Upper lobe of left lung (tissue), 6 donors: ENCODE data around the gene SETBP1. TPM values are rescaled to one million over a fixed set of nuclear protein-coding genes. Genes with fewer than 3 reads are reported as not detected.

Source experiments
- ATAC-seq, 2 donors: fragments of 200-7000 bp; cut with Tn5 transposase; one replicate each; pipeline ENCODE4 v1.9.1; 2022; ENCODE audit warnings: mild to moderate bottlenecking in 2 of 2, moderate library complexity in 2 of 2; ENCODE audit not compliant: low FRiP score in 2 of 2
- DNase-seq, 2 donors: peaks; one replicate each; pipeline ENCODE4 v3.0.0-alpha.2; 2019 to 2020
- H3K27ac ChIP-seq, 4 donors: fragments of 200-600 bp; sonication (generic); one replicate each; pipeline ENCODE4 v1.5.1; 2016 to 2019
- H3K27me3 ChIP-seq, 4 donors: fragments of 200-600 bp; sonication (generic); one replicate each; pipeline ENCODE4 v1.5.1; 2017 to 2019
- H3K36me3 ChIP-seq, 4 donors: fragments of 200-600 bp; sonication (generic); one replicate each; pipeline ENCODE4 v1.5.1; 2016 to 2019
- H3K4me1 ChIP-seq, 4 donors: fragments of 200-600 bp; sonication (generic); one replicate each; pipeline ENCODE4 v1.5.1; 2018 to 2019
- H3K4me3 ChIP-seq, 4 donors: fragments of 200-600 bp; sonication (generic); one replicate each; pipeline ENCODE4 v1.5.1; 2017 to 2019; ENCODE audit warnings: mild to moderate bottlenecking in 2 of 4, moderate library complexity in 1 of 4
- H3K9me3 ChIP-seq, 4 donors: fragments of 200-600 bp; sonication (generic); one replicate each; pipeline ENCODE4 v1.5.1; 2018 to 2019
- EP300 ChIP-seq, 4 donors: sonication (generic); formaldehyde crosslinking; IDR thresholded peaks; one replicate each; pipeline ENCODE4 v1.5.1; 2017; ENCODE audit warnings: antibody characterized with exemption in 4 of 4, control low read depth in 2 of 4
- POLR2A ChIP-seq, 4 donors: fragments of 450-650 bp; IDR thresholded peaks; one replicate each; pipeline ENCODE4 v1.5.1; 2016 to 2017; ENCODE audit warnings: antibody characterized with exemption in 4 of 4, mild to moderate bottlenecking in 2 of 4
- POLR2AphosphoS5 ChIP-seq, 2 donors: sonication (generic); formaldehyde crosslinking; IDR thresholded peaks; one replicate each; pipeline ENCODE4 v1.5.1; 2017; ENCODE audit warnings: antibody characterized with exemption in 2 of 2
- WGBS, 2 donors: methylation state at CpG; one replicate each; pipeline ENCODE4 v1.1.5; 2017 to 2018; 5-methylcytosine and 5-hydroxymethylcytosine counted together
- total RNA-seq, 6 donors: library from RNA; depleted of rRNA in 4 of 6; stranded (reverse); fragments of >200 nt in 4 of 6; gene quantifications; one replicate each; pipeline versions ENCODE4 v1.1.0 to v1.2.1, GENCODE V29; 2016 to 2021
- TF ChIP-seq, protein P1 (sequence below), 6 experiments: fragments of 450-650 bp in 4 of 6; fragments of 200-600 bp in 2 of 6; sonication (generic) in 2 of 6; IDR thresholded peaks; one replicate each; pipeline ENCODE4 v1.5.1; 2016 to 2019; ENCODE audit warnings: antibody characterized with exemption in 6 of 6
- donor health status: DM: no; HTN: no; CAD: no; lungs with moderate emphysema.
- donor health status: DM: no; HTN: yes; CAD: no; lungs with severe emphysema.

Gene SETBP1
- total RNA-seq, 6 donors from 2014 or later, result 11.7 to 38.8 (median 16.6) TPM

DNA sequence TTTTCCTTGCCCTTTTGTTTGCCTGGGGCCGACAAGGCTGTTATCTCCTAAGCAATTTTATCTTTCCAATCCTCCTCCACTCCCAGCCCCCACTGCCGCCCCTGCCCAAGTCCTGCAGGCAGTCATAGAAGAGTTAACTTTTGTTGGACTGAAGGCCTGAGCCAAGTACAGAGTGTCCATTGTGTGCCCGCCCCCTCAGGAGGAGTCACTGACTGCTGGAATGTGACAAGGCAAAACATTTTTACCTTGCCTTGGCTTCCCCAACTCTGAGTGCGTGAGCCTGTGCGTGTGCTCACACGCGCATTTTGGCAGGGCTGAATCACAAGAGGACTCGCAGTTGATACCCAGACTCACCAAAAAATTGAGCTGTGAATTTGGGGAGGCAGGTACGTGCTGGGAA is 16.2 kb downstream of the SETBP1 start:
- no peak overlapping the region for H3K4me3 ChIP-seq
- no peaks in the 10 kb centered on the region for H3K9me3 ChIP-seq
- peaks cover 5 to 23% (median 13%) of the 10 kb centered on the region in 4 donors for H3K4me1 ChIP-seq
- ATAC-seq (peak in 1 of 2 donors; percentile 44), DNase-seq (no peak)
- TF ChIP-seq POLR2AphosphoS5 (IDR thresholded peaks at IDR 0.05) (no peak), POLR2A (IDR thresholded peaks at IDR 0.05) (no peak), EP300 (IDR thresholded peaks at IDR 0.05) (no peak)
- TF ChIP-seq, protein P1, sequence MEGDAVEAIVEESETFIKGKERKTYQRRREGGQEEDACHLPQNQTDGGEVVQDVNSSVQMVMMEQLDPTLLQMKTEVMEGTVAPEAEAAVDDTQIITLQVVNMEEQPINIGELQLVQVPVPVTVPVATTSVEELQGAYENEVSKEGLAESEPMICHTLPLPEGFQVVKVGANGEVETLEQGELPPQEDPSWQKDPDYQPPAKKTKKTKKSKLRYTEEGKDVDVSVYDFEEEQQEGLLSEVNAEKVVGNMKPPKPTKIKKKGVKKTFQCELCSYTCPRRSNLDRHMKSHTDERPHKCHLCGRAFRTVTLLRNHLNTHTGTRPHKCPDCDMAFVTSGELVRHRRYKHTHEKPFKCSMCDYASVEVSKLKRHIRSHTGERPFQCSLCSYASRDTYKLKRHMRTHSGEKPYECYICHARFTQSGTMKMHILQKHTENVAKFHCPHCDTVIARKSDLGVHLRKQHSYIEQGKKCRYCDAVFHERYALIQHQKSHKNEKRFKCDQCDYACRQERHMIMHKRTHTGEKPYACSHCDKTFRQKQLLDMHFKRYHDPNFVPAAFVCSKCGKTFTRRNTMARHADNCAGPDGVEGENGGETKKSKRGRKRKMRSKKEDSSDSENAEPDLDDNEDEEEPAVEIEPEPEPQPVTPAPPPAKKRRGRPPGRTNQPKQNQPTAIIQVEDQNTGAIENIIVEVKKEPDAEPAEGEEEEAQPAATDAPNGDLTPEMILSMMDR (IDR thresholded peaks at IDR 0.05), result no peak
- H3K27me3 ChIP-seq, result no peaks in the 10 kb centered on the region
- 70 to 78% methylated on average over 9 of the region's 9 CpGs for WGBS, 2 donors
- H3K27ac ChIP-seq, result no peak overlapping the region
- H3K36me3 ChIP-seq, result no peaks in the 10 kb centered on the region

DNA sequence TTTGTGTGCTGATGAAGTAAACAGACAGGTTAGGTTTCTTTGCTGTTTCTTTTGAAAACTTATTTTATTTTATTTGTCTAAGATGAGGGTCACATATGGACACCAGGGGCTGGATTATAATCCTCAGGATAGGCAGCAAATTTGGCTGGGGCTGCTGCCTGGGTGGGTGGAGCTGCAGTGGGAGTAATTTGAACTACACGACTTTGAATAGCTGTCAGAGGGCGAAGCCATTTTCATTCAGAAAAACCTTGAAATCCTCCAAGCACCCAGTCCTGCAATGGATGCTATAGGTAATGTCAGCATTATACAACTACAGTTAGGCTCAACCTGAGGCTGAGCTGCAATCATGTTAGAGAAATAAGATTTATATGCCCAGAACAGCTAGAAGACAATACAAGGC is 16.6 kb downstream of the SETBP1 start:
- Histone ChIP-seq H3K4me3 (no peak overlapping the region), H3K36me3 (no peaks in the 10 kb centered on the region), H3K27ac (no peak overlapping the region), H3K27me3 (no peaks in the 10 kb centered on the region), H3K9me3 (no peaks in the 10 kb centered on the region), H3K4me1 (peaks cover 5 to 23% (median 13%) of the 10 kb centered on the region in 4 donors)
- ATAC-seq (no peak), DNase-seq (no peak)
- WGBS, 2 donors, result 81 to 82% methylated on average over 2 of the region's 2 CpGs
- TF ChIP-seq, protein P1 (IDR thresholded peaks at IDR 0.05), result no peak
- TF ChIP-seq POLR2A (IDR thresholded peaks at IDR 0.05) (no peak), EP300 (IDR thresholded peaks at IDR 0.05) (no peak), POLR2AphosphoS5 (IDR thresholded peaks at IDR 0.05) (no peak)

DNA sequence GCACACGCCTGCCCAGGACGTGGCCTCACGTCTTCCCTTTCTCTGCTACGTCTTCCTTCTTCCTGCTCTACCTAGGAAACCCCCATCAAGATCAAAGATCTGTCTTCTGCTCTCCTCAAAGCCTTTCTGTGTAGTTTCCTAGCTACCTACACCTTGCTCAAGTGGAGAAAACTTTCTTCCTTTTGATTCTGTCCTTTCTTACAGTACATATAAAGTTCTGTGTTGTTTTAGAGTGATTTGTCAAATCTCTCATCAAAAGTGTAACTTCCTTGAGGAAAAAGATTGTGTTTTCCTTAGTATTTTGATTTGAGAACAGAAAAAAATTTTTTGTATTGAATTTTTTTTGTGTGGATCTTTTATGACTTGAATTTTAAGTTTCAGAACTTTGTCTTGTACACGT is 17.8 kb downstream of the SETBP1 start:
- no peaks in the 10 kb centered on the region for H3K9me3 ChIP-seq
- DNase-seq (no peak), ATAC-seq (no peak)
- no peak overlapping the region for H3K27ac ChIP-seq
- H3K4me3 ChIP-seq, result no peak overlapping the region
- no peaks in the 10 kb centered on the region for H3K36me3 ChIP-seq
- no peaks in the 10 kb centered on the region for H3K27me3 ChIP-seq
- peaks cover 5 to 23% (median 13%) of the 10 kb centered on the region in 4 donors for H3K4me1 ChIP-seq
- TF ChIP-seq EP300 (IDR thresholded peaks at IDR 0.05) (no peak), POLR2A (IDR thresholded peaks at IDR 0.05) (no peak), POLR2AphosphoS5 (IDR thresholded peaks at IDR 0.05) (no peak)
- TF ChIP-seq, protein P1 (IDR thresholded peaks at IDR 0.05), result no peak
- WGBS, 2 donors, result 89 to 91% methylated on average over 5 of the region's 5 CpGs

DNA sequence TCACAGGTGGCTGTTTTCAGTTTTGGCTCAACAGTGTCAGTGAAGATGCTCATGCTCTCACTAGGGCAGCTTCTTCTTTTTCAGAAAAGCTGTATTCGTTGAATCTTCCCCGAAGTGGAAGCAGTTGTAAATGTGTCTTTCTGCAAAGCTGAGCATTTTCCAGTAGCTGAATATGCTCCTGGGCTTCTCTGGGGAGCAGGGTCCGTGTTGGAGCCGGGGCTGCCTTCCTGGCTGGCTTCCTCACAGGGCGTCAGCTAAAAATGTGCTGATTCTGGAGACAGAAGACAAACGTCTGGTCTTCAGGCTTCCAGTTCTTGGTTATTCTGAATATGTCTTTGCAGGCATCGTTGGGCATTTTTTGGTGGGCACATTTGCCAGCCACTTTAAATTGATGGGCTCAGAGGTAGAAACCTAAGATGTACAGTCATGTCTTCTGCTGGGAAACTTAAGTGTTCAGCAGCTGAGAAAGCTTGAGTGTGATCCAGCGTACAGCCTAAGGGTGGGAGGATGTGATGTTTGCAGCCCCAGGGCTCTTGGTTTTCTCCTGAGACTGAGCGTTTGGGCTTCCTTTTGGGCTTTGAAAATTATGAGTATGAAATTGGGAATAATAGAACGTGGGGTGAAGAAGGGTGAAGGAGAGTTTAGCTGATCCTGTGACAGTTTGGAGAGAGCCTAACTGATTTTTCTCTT is 19.0 kb downstream of the SETBP1 start:
- Histone ChIP-seq H3K27ac (peak overlapping the region; percentile 9 to 56 (median 21)), H3K36me3 (no peaks in the 10 kb centered on the region), H3K27me3 (no peaks in the 10 kb centered on the region), H3K4me1 (peaks cover 5 to 23% (median 13%) of the 10 kb centered on the region in 4 donors), H3K4me3 (no peak overlapping the region), H3K9me3 (no peaks in the 10 kb centered on the region)
- peak in 1 of 2 donors; percentile 52 for ATAC-seq
- 67 to 77% methylated on average over 10 of the region's 10 CpGs for WGBS, 2 donors
- DNase-seq, result peak in 1 of 2 donors; percentile 13
- TF ChIP-seq, protein P1 (IDR thresholded peaks at IDR 0.05), result no peak
- no peak for TF ChIP-seq POLR2A (IDR thresholded peaks at IDR 0.05)
- no peak for TF ChIP-seq EP300 (IDR thresholded peaks at IDR 0.05)
- TF ChIP-seq POLR2AphosphoS5 (IDR thresholded peaks at IDR 0.05), result no peak

DNA sequence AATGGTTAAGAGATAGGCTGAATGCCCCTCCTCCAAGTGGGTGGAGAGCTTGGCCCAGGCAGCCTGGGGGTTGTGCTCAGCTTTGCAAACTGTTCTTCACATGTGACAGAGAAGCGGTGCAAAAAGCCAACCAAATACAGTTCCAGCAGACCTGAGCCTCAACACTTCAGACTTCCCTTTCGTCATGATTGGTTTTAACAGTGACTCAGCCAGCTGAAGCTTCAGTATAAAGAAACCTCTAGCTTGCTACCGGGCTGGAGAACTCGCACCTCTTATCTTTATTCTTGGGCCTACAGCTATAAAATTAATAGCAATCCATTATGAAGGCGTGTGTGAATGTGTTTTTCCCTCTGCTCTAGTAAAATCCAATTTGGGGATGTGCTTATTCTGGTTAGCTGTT is 20.0 kb downstream of the SETBP1 start:
- DNase-seq (no peak), ATAC-seq (peak in 1 of 2 donors; percentile 36)
- H3K36me3 ChIP-seq, result no peaks in the 10 kb centered on the region
- WGBS, 2 donors, result 53 to 66% methylated on average over 5 of the region's 5 CpGs
- H3K27me3 ChIP-seq, result no peaks in the 10 kb centered on the region
- peaks cover 4 to 18% (median 15%) of the 10 kb centered on the region in 4 donors for H3K4me1 ChIP-seq
- TF ChIP-seq, protein P1 (IDR thresholded peaks at IDR 0.05), result no peak
- H3K27ac ChIP-seq, result peak overlapping the region in 3 of 4 donors; percentile 13 to 56 (median 22)
- no peaks in the 10 kb centered on the region for H3K9me3 ChIP-seq
- H3K4me3 ChIP-seq, result no peak overlapping the region
